HG03565 (cell line): Measurements from ENCODE around the gene PPIL4.
"Not testable (repeated sequence)": the region's sequence is repeated elsewhere in the genome, so short reads cannot be mapped to it uniquely, and the experiment has no call there.

Experiments
- ATAC-seq: cut with Tn5 transposase; IDR thresholded peaks from one replicate; pipeline ENCODE4 v1.9.1; 2021; ENCODE audit warnings: mild to moderate bottlenecking, moderate library complexity; ENCODE audit not compliant: unreplicated experiment

PPIL4 gene

GRCh38 chr6:149534742-149535141, 11.1 kb downstream of the PPIL4 start:
- no peak for ATAC-seq

- ATAC-seq, result no peak
Observed at GRCh38 chr6:149529650-149530049, 16.2 kb downstream of the PPIL4 start.

- ATAC-seq, result no peak
Observed at GRCh38 chr6:149515494-149515893, 30.3 kb downstream of the PPIL4 start.

DNA sequence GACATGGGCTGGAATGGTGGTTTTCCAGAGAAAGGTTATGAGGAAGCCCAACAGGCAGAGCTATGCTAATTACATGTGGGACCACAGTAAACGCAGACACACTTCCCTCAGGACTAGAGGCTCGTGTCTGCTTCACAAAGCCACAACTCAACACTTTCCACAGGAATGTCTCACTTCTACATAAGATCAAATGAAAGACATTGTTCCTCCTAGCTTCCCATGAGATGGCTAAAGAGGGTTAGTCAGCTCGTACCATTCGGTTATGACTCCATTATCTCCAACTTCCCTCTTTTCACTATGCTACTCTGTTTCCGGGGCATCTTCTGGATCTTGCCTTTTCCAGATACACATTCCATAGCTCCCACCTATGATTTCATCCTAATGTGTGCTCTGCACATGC, 31.9 kb downstream of the PPIL4 start:
- ATAC-seq, result no peak

DNA sequence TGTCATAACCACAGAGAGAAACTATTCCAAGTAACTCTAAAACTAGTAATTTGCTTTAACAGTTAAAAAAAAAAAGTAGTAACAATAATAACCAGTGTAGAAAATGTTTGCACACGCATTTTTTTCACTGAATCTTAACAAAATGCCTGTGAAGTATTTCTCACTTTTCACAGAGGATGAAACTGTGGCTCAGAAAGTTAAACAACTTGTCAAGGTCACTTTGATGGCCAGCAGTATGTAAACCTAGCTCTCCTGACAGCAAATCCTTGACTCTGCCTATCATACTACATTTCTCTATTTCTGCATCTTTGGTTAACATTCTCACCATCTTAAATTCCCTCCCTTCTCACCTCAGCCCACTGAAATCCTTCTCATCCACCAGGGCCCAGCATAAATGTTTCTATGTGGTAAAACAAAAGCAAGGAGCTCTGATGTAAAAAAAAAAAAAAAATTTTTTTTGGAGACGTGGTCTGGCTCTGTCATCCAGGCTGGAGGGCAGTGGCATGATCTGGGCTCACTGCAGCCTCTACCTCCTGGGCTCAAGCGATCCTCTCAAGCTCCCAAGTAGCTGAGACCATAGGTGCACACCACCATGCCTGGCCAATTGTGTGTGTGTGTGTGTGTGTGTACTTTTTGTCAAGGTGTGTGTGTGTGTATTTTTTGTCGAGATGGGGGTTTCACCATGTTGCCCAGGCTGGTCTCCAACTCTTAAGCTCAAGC, 34.9 kb downstream of the PPIL4 start:
- ATAC-seq, result no peak

DNA sequence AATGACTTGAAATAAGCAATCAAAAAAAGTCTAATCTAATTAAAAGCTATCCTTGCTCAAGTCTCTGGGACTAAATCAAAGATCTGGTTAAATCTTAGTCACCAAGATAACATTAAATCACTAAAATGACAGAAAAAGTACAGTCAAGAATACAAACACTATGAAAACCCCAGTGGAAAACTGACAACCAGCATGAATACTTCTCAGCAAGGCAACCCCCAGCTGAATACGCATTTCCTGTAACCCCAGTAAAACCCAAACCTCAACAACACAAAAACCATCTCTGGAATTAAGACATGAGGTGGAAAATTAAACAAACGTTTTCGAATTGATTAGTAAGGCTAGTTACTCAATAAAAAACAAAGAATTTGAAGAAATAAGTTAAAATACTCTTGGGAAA, 37.4 kb downstream of the PPIL4 start:
- no peak for ATAC-seq

DNA sequence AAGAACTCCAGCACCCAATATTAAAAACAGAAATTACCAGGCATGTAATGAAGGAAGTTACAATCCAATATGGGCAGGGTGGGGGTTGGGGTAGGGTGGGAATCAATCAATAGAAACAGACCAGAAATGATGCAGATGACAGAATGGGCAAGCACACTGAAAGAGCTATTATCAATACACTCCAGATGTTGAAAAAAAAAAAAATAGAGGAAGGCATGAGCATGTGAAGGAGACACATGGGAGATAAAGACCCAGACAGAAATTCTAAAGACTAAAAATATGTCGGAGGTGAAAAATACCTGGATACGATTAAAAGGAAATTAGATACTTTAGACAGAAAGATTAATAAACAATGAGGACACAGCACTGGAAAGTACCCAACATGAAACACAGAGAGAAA, 42.0 kb downstream of the PPIL4 start:
- ATAC-seq, result no peak

DNA sequence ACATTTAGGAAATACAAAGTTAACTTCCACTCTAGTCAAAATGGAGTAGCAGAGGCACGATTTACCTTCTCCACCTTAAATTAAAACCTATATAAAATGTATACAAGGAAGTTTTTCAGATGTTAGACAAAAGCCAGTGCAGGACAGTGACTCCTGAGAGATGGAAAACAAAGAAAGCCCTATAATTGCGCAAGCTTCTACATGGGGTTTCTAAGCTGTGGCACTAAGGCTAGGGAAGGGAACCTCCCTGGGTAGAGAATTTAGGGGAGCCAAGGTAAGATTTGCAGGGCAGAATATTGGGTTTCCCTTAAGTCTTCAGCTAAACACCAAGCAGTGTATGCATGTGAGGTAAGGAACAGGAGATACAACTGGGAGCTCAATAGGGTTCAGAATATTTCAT, 42.6 kb downstream of the PPIL4 start:
- no peak for ATAC-seq

GRCh38 chr6:149501768-149502167, 44.1 kb downstream of the PPIL4 start:
- no peak for ATAC-seq

- no peak for ATAC-seq
Observed at GRCh38 chr6:149501201-149501600, 44.6 kb downstream of the PPIL4 start.

GRCh38 chr6:149500096-149500495, 45.7 kb downstream of the PPIL4 start:
- no peak for ATAC-seq

GRCh38 chr6:149499066-149499465, 46.8 kb downstream of the PPIL4 start:
- no peak for ATAC-seq

DNA sequence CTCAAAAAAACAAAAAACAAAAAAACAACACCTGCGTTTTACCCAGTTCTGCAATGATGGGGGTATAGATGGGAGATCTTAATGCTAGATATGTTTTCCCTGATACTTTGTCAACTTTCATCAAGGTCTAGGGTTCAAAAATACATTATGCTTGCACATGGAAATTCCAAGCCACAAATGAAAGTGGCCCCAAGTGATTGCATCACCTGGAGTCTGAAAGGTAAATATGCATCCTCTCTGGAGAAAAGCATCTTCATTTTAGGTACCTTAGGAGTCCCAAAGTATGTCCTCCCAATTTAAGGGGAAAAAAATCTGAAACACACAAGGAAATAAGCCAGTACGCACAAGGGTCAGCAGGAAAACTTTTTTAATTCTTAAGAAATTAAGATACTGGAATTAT, 48.5 kb downstream of the PPIL4 start:
- ATAC-seq, result no peak

GRCh38 chr6:149496597-149496996, 49.2 kb downstream of the PPIL4 start:
- not testable (repeated sequence) for ATAC-seq

- not testable (repeated sequence) for ATAC-seq
Observed at GRCh38 chr6:149495349-149496016, 50.4 kb downstream of the PPIL4 start.

DNA sequence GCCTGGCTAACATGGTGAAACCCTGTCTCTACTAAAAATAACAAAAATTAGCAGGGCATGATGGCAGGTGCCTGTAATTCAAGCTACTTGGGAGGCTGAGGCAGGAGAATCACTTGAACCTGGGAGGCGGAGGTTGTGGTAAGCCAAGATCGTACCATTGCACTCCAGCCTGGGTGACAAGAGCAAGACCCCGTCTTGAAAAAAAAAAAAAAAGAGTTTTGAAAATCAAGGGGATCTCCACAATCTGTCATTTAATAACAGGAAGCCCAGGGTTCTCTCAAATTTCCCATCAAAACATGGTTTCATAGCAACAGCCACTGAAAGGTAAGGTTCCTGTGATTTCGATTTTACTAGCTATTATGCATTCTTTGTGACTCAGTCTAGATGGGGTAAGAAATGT, 51.0 kb downstream of the PPIL4 start:
- ATAC-seq, result peak; percentile 72

- no peak for ATAC-seq
Observed at GRCh38 chr6:149493761-149494320, 52.0 kb downstream of the PPIL4 start.

DNA sequence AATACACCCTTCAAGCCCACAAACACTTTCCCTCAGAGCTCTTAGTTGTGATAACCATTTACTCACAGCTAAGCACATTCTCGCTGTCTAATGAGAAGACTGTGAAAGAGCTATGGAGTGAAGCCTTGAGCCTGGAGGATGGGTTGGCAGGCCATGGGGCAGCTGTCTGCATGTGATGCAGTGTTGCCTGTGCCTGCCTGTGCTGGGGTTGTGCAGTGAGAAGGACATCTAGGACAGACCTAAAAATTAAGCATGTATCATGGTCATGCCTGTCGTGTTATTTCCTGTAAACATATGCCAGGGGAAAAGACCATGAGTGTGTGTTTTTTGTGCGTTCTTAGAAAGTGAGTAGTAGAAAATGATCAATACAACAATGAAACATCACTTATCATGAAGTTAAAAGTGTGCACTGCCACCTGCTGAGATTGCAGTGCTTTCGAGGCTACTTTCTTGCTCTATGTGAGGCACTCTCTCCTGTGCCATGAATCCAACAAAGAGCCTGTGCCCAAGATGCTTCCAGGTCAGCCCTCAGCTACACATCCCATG, 53.0 kb downstream of the PPIL4 start:
- no peak for ATAC-seq

DNA sequence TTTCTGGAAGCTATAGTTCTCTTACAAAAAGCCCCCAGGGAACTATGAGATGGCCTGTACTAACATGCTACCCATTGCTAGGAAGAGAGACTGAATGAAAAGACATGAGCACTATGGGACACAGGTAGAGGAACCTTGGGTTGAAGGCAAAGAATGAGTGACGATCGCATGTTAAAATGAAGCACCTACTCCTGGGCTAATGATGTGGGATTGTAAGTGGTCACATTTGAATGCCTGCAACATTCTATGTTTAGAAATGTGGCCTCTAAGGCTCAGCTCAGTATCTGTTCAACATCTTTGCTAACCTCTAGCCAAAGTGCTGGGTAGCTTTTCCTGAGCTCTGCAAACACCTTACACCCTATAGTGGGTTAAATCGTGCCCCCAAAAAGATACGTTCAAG, 55.9 kb downstream of the PPIL4 start:
- peak; percentile 28 for ATAC-seq

DNA sequence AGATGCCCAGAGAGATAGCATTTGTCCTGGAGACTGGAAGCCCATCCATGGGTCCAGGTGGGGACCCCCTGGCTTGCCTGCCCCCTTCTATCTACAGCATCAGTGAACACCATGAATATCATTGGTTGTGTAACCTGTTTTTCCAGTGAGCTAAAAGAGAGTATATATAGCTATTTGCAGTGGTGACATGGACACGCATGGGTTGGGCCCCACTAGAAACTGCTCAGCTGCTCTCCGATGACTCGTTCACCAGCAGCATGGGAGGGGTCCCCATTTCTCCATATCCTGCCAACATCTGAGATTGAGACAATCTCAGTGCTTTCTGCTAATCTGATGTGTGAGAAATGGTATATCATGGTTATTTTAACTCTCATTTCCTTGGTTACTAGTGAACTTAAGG, 57.0 kb downstream of the PPIL4 start:
- ATAC-seq, result no peak

DNA sequence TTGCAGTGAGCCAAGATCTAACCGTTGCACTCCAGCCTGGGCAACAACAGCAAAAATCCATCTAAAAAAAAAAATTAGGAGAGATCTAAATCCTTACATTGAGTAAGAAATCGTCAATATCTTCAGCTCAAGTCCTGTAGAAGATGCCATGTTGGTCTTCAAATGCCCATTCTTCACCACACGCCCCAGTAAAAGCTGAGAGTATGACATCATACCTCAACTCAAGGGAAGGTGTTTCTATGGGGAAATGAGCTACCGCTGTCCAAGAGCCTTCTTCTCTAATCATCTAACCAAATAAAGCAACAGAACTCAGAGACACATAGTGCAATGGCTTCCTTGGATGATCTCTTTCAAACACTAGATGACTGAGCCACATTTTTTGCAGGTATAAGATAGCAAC, 58.5 kb downstream of the PPIL4 start:
- no peak for ATAC-seq
